Measurements from ENCODE around the gene CCDC142.
"Not testable (repeated sequence)": the region's sequence is repeated elsewhere in the genome, so short reads cannot be mapped to it uniquely, and the experiment has no call there.

CCDC142 gene

DNA sequence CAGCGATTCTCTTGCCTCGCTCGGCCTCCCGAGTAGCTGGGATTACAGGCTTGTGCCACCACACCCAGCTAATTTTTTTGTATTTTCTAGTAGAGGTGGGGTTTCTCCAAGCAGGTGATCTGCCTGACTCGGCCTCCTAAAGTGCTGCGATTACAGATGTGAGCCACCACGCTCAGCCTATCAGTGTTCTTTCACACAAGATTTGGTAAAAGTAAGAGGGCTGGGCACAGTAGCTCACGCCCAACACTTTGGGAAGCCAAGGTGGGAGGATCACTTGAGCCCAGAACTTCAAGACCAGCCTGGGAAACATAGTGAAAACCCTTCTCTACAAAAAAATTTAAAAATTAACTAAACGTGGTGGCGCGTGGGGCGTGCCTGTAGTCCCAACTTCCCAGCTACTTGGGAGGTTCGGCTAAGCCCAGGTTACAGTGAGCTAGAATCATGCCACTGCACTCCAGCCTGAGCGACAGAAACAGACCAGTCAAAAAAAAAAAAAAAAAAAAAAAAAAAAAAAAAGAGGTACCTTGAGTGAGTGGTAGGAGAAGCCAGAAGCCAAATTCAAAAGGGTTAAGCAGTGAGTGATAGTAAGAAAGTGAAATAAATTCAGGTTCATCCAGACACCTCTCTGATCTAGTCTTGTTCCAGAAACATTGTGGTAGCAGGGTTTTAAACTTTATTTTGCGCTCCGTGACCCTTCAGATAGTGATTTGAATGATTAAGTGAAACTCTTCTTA is 11.3 kb downstream of the CCDC142 start:
- in situ Hi-C loops (cut with MboI; ENCODE audit: low sequenced_read_pairs): no loop called here

GRCh38 chr2:74470742-74471141 is 12.1 kb downstream of the CCDC142 start:
- in situ Hi-C loops (cut with MboI; ENCODE audit: low sequenced_read_pairs): not testable (repeated sequence)

DNA sequence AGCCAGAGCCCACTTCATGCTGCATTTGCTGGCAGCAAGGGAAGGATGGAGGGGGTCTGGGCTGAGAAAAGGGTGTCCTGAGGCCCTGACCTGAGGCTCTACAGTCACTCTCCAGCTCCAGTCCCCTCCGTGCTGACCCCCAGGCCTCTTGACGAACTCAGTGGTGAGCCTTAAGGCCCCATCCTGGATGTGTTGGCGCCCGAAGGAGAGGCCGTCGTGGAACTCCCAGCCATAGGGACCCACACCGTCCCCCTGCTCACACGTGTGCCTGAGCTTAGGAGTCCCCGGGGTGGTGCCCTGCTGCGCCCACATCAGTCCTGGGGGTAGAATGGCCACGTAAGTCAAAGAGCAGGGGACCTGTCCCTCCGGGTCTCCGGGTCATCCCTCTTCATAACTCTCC is 18.4 kb downstream of the CCDC142 start:
- in situ Hi-C loops (cut with MboI; ENCODE audit: low sequenced_read_pairs): no loop called here

- in situ Hi-C loops (cut with MboI; ENCODE audit: low sequenced_read_pairs): no loop called here
Observed at GRCh38 chr2:74462786-74463105, 20.1 kb downstream of the CCDC142 start.

- in situ Hi-C loops (cut with MboI; ENCODE audit: low sequenced_read_pairs): no loop called here
Observed at GRCh38 chr2:74462054-74462785, 20.6 kb downstream of the CCDC142 start.

- in situ Hi-C loops (cut with MboI; ENCODE audit: low sequenced_read_pairs): no loop called here
Observed at GRCh38 chr2:74461187-74462053, 21.4 kb downstream of the CCDC142 start.

- in situ Hi-C loops (cut with MboI; ENCODE audit: low sequenced_read_pairs): not testable (repeated sequence)
Observed at GRCh38 chr2:74460187-74460586, 22.6 kb downstream of the CCDC142 start.

DNA sequence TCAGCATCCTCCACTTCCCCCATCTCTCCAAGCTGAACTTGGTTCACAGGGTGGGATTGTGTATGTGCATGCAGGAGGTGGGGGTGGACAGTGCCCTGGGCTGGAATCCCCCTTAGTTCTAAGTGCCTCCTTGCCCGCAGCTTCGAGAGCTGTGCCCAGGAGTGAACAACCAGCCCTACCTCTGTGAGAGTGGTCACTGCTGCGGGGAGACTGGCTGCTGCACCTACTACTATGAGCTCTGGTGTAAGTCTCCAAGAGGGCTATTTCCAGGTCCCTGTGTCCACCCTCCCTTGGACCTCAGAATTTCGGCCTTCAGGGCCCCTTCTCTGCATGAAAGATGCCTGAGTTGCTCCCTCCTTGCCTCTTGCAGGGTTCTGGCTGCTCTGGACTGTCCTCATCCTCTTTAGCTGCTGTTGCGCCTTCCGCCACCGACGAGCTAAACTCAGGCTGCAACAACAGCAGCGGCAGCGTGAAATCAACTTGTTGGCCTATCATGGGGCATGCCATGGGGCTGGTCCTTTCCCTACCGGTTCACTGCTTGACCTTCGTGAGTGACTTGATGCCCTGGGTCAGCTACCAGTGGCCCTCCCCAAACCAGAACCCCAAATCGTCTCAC is 23.2 kb downstream of the CCDC142 start:
- in situ Hi-C loops (cut with MboI; ENCODE audit: low sequenced_read_pairs): not testable (repeated sequence)

GRCh38 chr2:74458938-74459363 is 23.8 kb downstream of the CCDC142 start:
- in situ Hi-C loops (cut with MboI; ENCODE audit: low sequenced_read_pairs): no loop called here

GRCh38 chr2:74458132-74458937 is 24.5 kb downstream of the CCDC142 start, which contains the start of gene WBP1:
TSS of gene WBP1 (plus strand) at chr2:74458438. CDS start at chr2:74458603, 165 bp downstream.
- in situ Hi-C loops (cut with MboI; ENCODE audit: low sequenced_read_pairs): no loop called here

GRCh38 chr2:74457549-74458131 is 25.2 kb downstream of the CCDC142 start:
- in situ Hi-C loops (cut with MboI; ENCODE audit: low sequenced_read_pairs): no loop called here

- in situ Hi-C loops (cut with MboI; ENCODE audit: low sequenced_read_pairs): no loop called here
Observed at GRCh38 chr2:74457129-74457548, 25.7 kb downstream of the CCDC142 start.

- in situ Hi-C loops (cut with MboI; ENCODE audit: low sequenced_read_pairs): no loop called here
Observed at GRCh38 chr2:74454654-74455511, 27.9 kb downstream of the CCDC142 start, which contains the start of gene INO80B. TSS of gene INO80B (plus strand) at chr2:74455087. CDS start at chr2:74455117, 30 bp downstream.

DNA sequence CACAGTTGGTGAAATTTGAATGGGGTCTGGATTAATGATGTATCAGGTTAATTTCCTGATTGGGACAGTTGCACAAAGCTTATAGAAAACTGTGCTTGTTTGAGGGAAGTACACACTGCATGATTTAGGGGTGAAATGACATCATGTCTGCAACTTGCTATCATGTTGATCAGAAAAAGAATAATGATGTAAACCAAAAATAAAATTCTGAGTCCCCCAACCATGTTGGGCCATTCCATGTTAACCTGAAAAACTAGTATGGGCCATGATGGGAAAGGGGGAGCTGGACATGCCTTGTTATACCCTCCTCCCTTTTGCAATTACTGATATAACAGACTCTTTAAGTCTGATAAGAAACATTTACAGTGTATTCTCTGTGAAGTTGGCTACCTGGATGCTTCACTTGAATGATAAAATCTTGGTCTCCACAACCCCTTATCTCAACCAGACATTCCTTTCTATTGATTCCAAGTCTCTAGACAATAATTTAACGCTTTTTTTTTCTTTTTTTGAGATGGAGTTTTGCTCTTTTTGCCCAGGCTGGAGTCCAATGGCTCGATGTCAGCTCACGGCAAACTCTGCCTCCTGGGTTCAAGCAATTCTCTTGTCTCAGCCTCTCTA is 32.1 kb downstream of the CCDC142 start:
- in situ Hi-C loops (cut with MboI; ENCODE audit: low sequenced_read_pairs): no loop called here

DNA sequence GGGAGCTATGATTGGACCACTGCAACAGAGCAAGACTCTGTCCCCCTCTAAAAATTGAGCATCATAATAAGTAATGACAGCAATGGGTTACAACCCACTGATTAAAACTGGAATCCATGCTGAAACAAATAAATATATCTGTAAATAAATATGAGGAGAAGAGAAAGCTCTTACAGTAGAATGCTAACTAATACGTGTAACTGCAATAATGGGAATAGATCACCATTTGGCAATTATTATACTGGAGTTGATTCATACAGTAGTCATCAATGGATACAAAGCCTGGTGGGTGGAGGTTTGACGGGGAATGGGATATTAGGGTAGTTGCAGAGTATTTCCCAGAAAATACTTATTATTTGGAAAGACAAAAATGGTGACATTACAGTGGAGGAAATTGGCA is 34.0 kb downstream of the CCDC142 start:
- in situ Hi-C loops (cut with MboI; ENCODE audit: low sequenced_read_pairs): no loop called here

- in situ Hi-C loops (cut with MboI; ENCODE audit: low sequenced_read_pairs): no loop called here
Observed at GRCh38 chr2:74447230-74447999, 35.4 kb downstream of the CCDC142 start.

DNA sequence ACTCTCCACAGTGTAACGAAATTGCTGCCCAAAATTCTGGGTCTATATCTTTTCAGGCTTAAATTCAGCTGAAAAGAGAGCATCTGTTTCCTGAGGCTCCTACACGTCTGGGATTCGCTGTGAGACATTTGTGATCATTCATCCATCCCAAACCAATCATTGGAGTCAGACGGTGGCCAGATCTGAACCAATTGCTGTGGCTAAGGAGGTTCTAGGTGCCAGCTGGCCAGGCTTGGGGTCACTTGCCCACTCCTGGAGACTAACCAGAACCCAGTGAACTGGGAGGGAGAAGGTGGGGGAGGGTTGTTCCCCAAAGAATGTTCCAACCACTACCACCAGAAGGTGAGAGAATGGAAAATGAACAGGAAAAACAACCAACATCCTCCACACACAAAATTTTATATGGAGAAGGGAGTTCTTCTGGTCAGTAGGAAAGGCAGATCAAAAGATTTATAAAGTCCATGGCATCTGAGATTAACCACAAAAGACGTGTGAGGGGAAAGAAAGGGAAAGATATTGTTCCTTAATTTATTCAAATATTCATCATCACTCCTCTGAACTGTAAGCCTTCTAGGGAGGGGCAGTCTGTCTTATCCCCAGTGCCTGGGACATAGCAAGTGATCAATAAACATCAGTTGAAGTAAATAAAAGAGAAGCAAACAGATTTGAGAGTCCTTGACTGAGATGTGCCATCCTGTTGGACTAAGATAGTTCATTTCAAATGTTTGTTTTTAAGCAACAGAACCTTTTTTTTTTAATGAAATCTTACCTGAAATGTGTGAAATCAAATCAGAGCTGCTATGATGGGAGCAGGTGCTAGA is 38.1 kb downstream of the CCDC142 start:
- in situ Hi-C loops (cut with MboI; ENCODE audit: low sequenced_read_pairs): no loop called here

Measured in HL-60/S4 treated with retinoic acid at 250 ng/mL for 4 days and 3 days (cell line).